HEK293 (cell line): ENCODE data around the gene MARCHF5.

Experiments used
- BCL11A ChIP-seq: fragments of 450-650 bp; formaldehyde crosslinking; IDR thresholded peaks from 2 replicates; pipeline ENCODE4 v1.5.1; 2016; ENCODE audit warnings: low read depth, missing biosample characterization, missing genetic modification characterization
- ELK4 ChIP-seq: IDR thresholded peaks from 2 replicates; pipeline ENCODE4 v1.6.1; 2011; ENCODE audit warnings: mild to moderate bottlenecking, low read depth, low read length, borderline replicate concordance
- HOXA7 ChIP-seq: sonication (generic); formaldehyde crosslinking; IDR thresholded peaks from 2 replicates; pipeline ENCODE4 v1.8.1; 2022; ENCODE audit warnings: missing genetic modification reagents, borderline replicate concordance
- KLF8 ChIP-seq: fragments of 450-650 bp; formaldehyde crosslinking; IDR thresholded peaks from 2 replicates; pipeline ENCODE4 v1.5.1; 2016; ENCODE audit warnings: missing biosample characterization, missing genetic modification characterization
- PATZ1 ChIP-seq: fragments of 450-650 bp; formaldehyde crosslinking; IDR thresholded peaks from 2 replicates; pipeline ENCODE4 v1.5.1; 2016; ENCODE audit warnings: missing biosample characterization, missing genetic modification characterization
- PBX3 ChIP-seq: sonication (generic); formaldehyde crosslinking; IDR thresholded peaks from 2 replicates; pipeline ENCODE4 v1.8.1; 2022; ENCODE audit warnings: mild to moderate bottlenecking, moderate library complexity, missing genetic modification reagents
- YY2 ChIP-seq: fragments of 450-650 bp; formaldehyde crosslinking; IDR thresholded peaks from 2 replicates; pipeline ENCODE4 v1.5.1; 2016; ENCODE audit warnings: missing biosample characterization, missing genetic modification characterization
- ZBTB6 ChIP-seq: fragments of 450-650 bp; formaldehyde crosslinking; IDR thresholded peaks from 2 replicates; pipeline ENCODE4 v1.5.1; 2017; ENCODE audit warnings: missing biosample characterization, missing genetic modification characterization
- ZEB2 ChIP-seq: fragments of 450-650 bp; formaldehyde crosslinking; IDR thresholded peaks from 2 replicates; pipeline ENCODE4 v1.5.1; 2016; ENCODE audit warnings: missing biosample characterization, missing genetic modification characterization
- ZFHX2 ChIP-seq: fragments of 450-650 bp; formaldehyde crosslinking; conservative IDR thresholded peaks from 2 replicates; pipeline ENCODE4 v1.5.1; 2016; ENCODE audit warnings: missing biosample characterization, missing genetic modification characterization
- ZNF138 ChIP-seq: fragments of 450-650 bp; formaldehyde crosslinking; IDR thresholded peaks from 2 replicates; pipeline ENCODE4 v1.5.1; 2016; ENCODE audit warnings: missing biosample characterization, missing genetic modification characterization, borderline replicate concordance
- ZNF221 ChIP-seq: fragments of 450-650 bp; formaldehyde crosslinking; IDR thresholded peaks from 2 replicates; pipeline ENCODE4 v1.5.1; 2017; ENCODE audit warnings: missing biosample characterization, missing genetic modification characterization, borderline replicate concordance
- ZNF274 ChIP-seq, 2 experiments: fragments of 200-500 bp in 1 of 2; fragments of 450-650 bp in 1 of 2; sonication (Bioruptor generic) in 1 of 2; formaldehyde crosslinking in 1 of 2; IDR thresholded peaks; 2 replicates each; pipeline versions ENCODE4 v1.5.1 to v1.6.1; 2014 to 2016; ENCODE audit warnings: borderline replicate concordance in 1 of 2, inconsistent platforms in 1 of 2, low read length in 1 of 2, missing biosample characterization in 1 of 2, missing genetic modification characterization in 1 of 2
- ZNF324 ChIP-seq: fragments of 450-650 bp; formaldehyde crosslinking; IDR thresholded peaks from 2 replicates; pipeline ENCODE4 v1.5.1; 2016; ENCODE audit warnings: missing biosample characterization, missing genetic modification characterization
- ZNF404 ChIP-seq: fragments of 450-650 bp; formaldehyde crosslinking; IDR thresholded peaks from 2 replicates; pipeline ENCODE4 v1.5.1; 2017; ENCODE audit warnings: missing biosample characterization, missing genetic modification characterization
- ZNF426 ChIP-seq: fragments of 450-650 bp; formaldehyde crosslinking; IDR thresholded peaks from 2 replicates; pipeline ENCODE4 v1.5.1; 2017; ENCODE audit warnings: missing biosample characterization, missing genetic modification characterization, mild to moderate bottlenecking, inconsistent platforms, moderate library complexity
- ZNF544 ChIP-seq: fragments of 450-650 bp; formaldehyde crosslinking; IDR thresholded peaks from 2 replicates; pipeline ENCODE4 v1.5.0; 2017; ENCODE audit warnings: missing biosample characterization, missing genetic modification characterization
- ZNF561 ChIP-seq: fragments of 450-650 bp; IDR thresholded peaks from 2 replicates; pipeline ENCODE4 v1.5.1; 2018; ENCODE audit warnings: missing biosample characterization, missing genetic modification characterization, borderline replicate concordance
- ZNF777 ChIP-seq: fragments of 450-650 bp; formaldehyde crosslinking; IDR thresholded peaks from 2 replicates; pipeline ENCODE4 v1.5.1; 2017; ENCODE audit warnings: missing biosample characterization, missing genetic modification characterization, borderline replicate concordance
- ZNF785 ChIP-seq: fragments of 450-650 bp; formaldehyde crosslinking; IDR thresholded peaks from 2 replicates; pipeline ENCODE4 v1.5.1; 2016; ENCODE audit warnings: missing biosample characterization, missing genetic modification characterization
- TF ChIP-seq, protein P1 (sequence below): fragments of 450-650 bp; formaldehyde crosslinking; IDR thresholded peaks from 2 replicates; pipeline ENCODE4 v1.5.1; 2016; ENCODE audit warnings: missing biosample characterization, missing genetic modification characterization
- TF ChIP-seq, protein P2 (sequence below): fragments of 450-650 bp; formaldehyde crosslinking; IDR thresholded peaks from 2 replicates; pipeline ENCODE4 v1.5.1; 2016; ENCODE audit warnings: missing biosample characterization, missing genetic modification characterization
- TF ChIP-seq, protein P3 (sequence below): fragments of 450-650 bp; IDR thresholded peaks from 2 replicates; pipeline ENCODE4 v1.5.1; 2018; ENCODE audit warnings: missing biosample characterization, missing genetic modification characterization
- TF ChIP-seq, protein P4 (sequence below): fragments of 450-650 bp; formaldehyde crosslinking; IDR thresholded peaks from 2 replicates; pipeline ENCODE4 v1.5.1; 2016; ENCODE audit warnings: missing biosample characterization, missing genetic modification characterization

The MARCHF5 gene

GRCh38 chr10:92291921-92292845 is 1.2 kb downstream of the MARCHF5 start (continued):
- no peak for TF ChIP-seq ZNF544 (tag by site-specific recombination)
- no peak for TF ChIP-seq ZFHX2 (tag by site-specific recombination)
- TF ChIP-seq ELK4 = no peak
- TF ChIP-seq ZNF426 = no peak
- no peak for TF ChIP-seq ZBTB6 (tag by site-specific recombination)
- no peak for TF ChIP-seq ZNF561 (tag by site-specific recombination)
- TF ChIP-seq PATZ1 (tag by site-specific recombination) = peak; percentile 35; the same call in 1 of the 2 replicates
- TF ChIP-seq, protein P1, sequence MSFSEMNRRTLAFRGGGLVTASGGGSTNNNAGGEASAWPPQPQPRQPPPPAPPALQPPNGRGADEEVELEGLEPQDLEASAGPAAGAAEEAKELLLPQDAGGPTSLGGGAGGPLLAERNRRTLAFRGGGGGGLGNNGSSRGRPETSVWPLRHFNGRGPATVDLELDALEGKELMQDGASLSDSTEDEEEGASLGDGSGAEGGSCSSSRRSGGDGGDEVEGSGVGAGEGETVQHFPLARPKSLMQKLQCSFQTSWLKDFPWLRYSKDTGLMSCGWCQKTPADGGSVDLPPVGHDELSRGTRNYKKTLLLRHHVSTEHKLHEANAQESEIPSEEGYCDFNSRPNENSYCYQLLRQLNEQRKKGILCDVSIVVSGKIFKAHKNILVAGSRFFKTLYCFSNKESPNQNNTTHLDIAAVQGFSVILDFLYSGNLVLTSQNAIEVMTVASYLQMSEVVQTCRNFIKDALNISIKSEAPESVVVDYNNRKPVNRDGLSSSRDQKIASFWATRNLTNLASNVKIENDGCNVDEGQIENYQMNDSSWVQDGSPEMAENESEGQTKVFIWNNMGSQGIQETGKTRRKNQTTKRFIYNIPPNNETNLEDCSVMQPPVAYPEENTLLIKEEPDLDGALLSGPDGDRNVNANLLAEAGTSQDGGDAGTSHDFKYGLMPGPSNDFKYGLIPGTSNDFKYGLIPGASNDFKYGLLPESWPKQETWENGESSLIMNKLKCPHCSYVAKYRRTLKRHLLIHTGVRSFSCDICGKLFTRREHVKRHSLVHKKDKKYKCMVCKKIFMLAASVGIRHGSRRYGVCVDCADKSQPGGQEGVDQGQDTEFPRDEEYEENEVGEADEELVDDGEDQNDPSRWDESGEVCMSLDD (tag by site-specific recombination) = no peak
- TF ChIP-seq ZEB2 = peak; percentile 36; the same call in 1 of the 2 replicates
- TF ChIP-seq, protein P2, sequence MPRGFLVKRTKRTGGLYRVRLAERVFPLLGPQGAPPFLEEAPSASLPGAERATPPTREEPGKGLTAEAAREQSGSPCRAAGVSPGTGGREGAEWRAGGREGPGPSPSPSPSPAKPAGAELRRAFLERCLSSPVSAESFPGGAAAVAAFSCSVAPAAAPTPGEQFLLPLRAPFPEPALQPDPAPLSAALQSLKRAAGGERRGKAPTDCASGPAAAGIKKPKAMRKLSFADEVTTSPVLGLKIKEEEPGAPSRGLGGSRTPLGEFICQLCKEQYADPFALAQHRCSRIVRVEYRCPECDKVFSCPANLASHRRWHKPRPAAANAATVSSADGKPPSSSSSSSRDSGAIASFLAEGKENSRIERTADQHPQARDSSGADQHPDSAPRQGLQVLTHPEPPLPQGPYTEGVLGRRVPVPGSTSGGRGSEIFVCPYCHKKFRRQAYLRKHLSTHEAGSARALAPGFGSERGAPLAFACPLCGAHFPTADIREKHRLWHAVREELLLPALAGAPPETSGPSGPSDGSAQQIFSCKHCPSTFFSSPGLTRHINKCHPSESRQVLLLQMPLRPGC (tag by site-specific recombination) = no peak
- no peak for TF ChIP-seq PBX3
- TF ChIP-seq YY2 (tag by site-specific recombination) = no peak
- TF ChIP-seq ZNF785 (tag by site-specific recombination) = no peak
- TF ChIP-seq ZNF324 = no peak
- TF ChIP-seq, protein P3, sequence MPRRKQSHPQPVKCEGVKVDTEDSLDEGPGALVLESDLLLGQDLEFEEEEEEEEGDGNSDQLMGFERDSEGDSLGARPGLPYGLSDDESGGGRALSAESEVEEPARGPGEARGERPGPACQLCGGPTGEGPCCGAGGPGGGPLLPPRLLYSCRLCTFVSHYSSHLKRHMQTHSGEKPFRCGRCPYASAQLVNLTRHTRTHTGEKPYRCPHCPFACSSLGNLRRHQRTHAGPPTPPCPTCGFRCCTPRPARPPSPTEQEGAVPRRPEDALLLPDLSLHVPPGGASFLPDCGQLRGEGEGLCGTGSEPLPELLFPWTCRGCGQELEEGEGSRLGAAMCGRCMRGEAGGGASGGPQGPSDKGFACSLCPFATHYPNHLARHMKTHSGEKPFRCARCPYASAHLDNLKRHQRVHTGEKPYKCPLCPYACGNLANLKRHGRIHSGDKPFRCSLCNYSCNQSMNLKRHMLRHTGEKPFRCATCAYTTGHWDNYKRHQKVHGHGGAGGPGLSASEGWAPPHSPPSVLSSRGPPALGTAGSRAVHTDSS (tag by site-specific recombination) = no peak
- no peak for TF ChIP-seq ZNF138
- no peak for TF ChIP-seq KLF8
- TF ChIP-seq BCL11A (tag by site-specific recombination) = no peak
- no peak for TF ChIP-seq ZNF274 (IDR thresholded peaks at IDR 0.05; ENCODE audit: low read length)
- TF ChIP-seq ZNF274 (tag by site-specific recombination; IDR thresholded peaks at IDR 0.05; ENCODE audit: borderline replicate concordance) = no peak
- no peak for TF ChIP-seq ZNF404 (tag by site-specific recombination)
- TF ChIP-seq HOXA7 = no peak
- TF ChIP-seq, protein P4, sequence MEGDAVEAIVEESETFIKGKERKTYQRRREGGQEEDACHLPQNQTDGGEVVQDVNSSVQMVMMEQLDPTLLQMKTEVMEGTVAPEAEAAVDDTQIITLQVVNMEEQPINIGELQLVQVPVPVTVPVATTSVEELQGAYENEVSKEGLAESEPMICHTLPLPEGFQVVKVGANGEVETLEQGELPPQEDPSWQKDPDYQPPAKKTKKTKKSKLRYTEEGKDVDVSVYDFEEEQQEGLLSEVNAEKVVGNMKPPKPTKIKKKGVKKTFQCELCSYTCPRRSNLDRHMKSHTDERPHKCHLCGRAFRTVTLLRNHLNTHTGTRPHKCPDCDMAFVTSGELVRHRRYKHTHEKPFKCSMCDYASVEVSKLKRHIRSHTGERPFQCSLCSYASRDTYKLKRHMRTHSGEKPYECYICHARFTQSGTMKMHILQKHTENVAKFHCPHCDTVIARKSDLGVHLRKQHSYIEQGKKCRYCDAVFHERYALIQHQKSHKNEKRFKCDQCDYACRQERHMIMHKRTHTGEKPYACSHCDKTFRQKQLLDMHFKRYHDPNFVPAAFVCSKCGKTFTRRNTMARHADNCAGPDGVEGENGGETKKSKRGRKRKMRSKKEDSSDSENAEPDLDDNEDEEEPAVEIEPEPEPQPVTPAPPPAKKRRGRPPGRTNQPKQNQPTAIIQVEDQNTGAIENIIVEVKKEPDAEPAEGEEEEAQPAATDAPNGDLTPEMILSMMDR (tag by site-specific recombination) = 0 out of 2 replicates have a peak, but pooled peaks have one; percentile 20
- TF ChIP-seq ZNF221 (tag by site-specific recombination) = no peak
- no peak for TF ChIP-seq ZNF777 (tag by site-specific recombination)
